Fibroblast of skin of left quadriceps (primary cell): ENCODE measurements around the gene PHF21B.
"Not testable (repeated sequence)": the region's sequence is repeated elsewhere in the genome, so short reads cannot be mapped to it uniquely, and the experiment has no call there.

Experiments used
- DNase-seq, 2 experiments: peaks; one replicate each; pipeline ENCODE4 v3.0.0-alpha.2; 2013; ENCODE audit warnings: low read depth in 2 of 2

PHF21B gene

DNA sequence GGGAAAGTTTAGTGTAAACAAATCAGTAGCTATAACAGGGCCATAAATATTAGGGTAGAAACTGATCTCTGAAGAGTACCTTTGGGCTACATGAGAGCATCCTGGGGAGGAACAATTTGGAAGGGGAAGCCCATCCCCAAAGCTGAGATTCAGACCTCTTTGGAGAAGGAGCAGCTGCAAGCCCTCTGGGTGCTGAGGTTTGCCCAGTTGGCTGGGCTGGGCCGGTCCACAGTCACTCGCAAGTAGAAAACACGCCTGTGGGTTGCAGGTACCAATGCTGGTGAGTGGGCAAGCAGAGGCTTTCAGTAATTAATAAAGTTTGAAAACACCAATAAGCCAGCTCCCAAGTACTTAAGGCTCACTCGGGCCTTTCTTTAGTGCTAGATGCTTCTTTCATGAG lies 132.9 kb downstream of the PHF21B start:
- DNase-seq: no peak

DNA sequence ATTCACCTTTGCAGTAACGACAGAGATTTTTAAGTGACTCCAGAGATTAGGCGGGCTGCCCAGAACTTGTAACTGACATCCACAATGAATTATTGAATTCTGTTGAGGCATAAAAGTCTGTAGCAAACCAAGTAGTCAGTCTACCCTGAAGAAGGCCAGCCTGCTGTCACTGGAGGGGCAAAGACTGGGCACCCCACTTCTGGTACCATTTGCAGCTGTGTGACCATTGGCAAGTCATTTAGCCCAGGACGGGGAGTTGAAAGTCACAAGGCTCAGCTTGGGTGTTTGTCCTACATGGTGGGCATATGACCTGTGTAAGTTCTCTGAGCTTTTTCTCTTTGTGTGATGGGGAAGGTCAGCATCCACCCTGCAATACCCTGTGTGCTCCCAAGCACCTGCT lies 138.0 kb downstream of the PHF21B start:
- DNase-seq: no peak

DNA sequence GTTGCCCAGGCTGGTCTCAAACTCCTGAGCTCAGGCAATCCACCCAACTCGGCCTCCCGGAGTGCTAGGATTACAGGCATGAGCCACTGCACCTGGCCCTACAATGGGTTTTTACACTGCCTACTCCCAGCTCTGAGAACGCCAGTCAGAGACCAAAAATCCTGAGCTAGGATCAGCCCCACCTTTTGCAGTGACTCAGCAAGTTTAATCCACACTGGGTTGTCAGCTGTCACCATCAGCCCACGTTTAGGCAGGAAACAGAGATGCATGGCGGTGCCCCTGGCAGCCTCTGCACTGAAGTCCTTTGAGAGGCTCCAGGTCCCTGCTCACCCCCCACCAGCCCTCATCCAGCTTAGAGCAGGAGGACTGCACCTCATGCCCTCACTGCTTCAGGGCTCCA lies 139.8 kb downstream of the PHF21B start:
- DNase-seq: no peak

- DNase-seq: no peak
These were observed 140.6 kb downstream of the PHF21B start for GRCh38 chr22:44869196-44869595.

GRCh38 chr22:44865193-44866057 lies 144.4 kb downstream of the PHF21B start:
- no peak for DNase-seq

DNA sequence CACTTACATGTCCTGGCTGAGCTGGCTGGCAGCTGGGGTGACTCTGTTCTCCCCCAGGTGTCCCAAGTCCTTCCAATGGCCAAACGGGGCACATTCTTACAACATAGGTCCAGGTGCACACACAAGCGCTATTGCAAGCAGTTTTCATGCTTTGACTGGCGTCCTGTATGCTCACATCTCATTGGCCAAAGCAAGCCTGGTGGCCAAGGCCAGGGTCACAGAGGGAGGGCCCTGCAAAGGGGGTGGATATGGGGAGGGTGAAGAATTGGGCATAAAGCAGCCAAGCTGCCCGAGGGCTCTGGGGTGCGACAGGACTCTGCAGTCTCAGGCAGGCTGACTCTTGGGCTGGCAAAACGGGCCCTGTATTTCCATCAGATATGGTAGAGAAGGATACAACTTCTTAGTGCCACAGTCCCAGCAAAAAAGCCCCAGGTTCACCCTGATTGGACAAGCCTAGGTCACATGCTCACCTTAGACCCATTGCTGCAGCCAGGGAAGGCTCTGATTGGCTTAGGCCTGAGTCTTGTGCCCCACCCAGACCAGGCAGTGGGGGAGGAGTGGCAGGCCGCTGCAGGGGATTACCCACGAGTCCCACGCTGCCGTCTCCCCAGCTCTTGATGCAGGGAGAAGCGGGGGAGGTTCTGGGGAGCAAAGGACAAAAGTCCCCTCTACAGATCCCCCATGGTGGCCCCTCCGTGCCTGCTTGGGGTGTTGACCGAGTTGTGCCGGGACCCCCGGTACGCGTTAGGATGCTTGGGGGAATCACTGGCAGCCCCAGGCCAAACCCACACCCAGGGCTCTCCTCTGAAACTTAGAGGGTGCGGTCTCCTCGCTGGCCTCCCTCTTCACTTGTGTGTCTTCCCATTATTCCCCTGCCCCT lies 146.6 kb downstream of the PHF21B start:
- no peak for DNase-seq

DNA sequence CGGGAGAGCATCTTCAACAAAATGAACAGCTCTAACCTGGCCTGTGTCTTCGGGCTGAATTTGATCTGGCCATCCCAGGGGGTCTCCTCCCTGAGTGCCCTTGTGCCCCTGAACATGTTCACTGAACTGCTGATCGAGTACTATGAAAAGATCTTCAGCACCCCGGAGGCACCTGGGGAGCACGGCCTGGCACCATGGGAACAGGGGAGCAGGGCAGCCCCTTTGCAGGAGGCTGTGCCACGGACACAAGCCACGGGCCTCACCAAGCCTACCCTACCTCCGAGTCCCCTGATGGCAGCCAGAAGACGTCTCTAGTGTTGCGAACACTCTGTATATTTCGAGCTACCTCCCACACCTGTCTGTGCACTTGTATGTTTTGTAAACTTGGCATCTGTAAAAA lies 147.5 kb downstream of the PHF21B start:
- no peak for DNase-seq

DNA sequence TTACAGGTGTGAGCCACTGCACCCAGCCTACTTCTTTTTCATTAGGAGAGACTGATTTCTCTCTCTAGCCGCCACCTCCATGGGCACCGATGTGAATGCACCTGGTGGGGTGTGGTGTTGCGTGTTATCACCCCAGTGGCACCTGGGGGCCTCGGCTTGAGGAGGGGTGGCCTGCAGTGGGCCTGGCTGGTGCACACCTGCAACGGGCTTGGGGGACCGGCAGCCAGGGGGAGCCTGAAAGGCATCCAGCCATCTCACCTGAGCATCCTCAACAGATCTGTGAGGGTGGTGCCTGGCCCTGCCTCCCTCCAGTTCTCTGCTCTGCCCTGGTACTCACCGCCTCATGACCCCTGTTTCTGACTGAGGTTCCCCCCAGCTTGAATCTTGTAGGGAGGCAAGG lies 148.6 kb downstream of the PHF21B start:
- no peak for DNase-seq

GRCh38 chr22:44860311-44860710 lies 149.5 kb downstream of the PHF21B start:
- no peak for DNase-seq

- DNase-seq: no peak
These were observed 150.2 kb downstream of the PHF21B start for GRCh38 chr22:44859641-44860040.

- DNase-seq: not testable (repeated sequence)
These were observed 151.0 kb downstream of the PHF21B start for GRCh38 chr22:44858819-44859218.

- DNase-seq: no peak
These were observed 153.9 kb downstream of the PHF21B start for GRCh38 chr22:44855855-44856254.

DNA sequence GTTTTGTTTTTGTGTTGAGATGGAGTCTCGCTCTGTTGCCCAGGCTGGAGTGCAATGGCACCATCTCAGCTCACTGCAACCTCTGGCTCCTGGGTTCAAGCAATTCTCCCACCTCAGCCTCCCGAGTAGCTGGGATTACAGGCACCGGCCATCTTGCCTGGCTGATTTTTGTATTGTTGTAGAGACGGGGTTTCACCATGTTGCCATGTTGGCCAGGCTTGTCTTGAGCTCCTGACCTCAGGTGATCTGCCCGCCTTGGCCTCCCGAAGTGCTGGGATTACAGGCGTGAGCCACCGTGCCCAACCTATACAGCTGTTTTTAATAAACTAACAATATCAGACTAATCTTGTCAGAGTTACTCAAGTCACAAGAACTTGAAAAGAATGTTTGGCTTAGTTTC lies 155.2 kb downstream of the PHF21B start:
- peak in 1 of 2 experiments; percentile 1 for DNase-seq

- DNase-seq: no peak
These were observed 158.9 kb downstream of the PHF21B start for GRCh38 chr22:44850946-44851345.

- no peak for DNase-seq
These were observed 160.9 kb downstream of the PHF21B start for GRCh38 chr22:44848791-44849420.

DNA sequence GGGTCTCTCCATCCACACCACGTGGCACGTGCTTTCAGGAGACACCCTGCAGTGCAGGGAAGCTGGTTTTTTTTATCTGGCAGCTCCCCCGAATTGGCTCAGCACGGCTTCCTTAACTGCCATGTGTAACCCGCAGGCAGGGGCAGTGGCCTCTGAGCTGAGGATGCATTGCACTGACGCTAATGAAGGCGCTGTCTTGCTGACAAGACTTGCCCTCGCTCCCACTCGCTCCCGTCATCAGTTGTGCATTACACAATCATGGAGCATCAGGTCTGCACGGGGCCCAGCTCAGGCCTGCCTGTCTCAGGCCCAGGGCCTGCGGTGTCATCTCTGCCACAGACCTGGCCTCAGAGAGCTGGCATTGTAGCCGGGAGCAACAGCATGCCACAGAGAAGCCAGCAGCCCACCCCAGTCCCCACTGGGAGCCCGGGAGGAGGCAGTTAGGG lies 161.5 kb downstream of the PHF21B start:
- no peak for DNase-seq

GRCh38 chr22:44847892-44848291 lies 161.9 kb downstream of the PHF21B start:
- DNase-seq: no peak

DNA sequence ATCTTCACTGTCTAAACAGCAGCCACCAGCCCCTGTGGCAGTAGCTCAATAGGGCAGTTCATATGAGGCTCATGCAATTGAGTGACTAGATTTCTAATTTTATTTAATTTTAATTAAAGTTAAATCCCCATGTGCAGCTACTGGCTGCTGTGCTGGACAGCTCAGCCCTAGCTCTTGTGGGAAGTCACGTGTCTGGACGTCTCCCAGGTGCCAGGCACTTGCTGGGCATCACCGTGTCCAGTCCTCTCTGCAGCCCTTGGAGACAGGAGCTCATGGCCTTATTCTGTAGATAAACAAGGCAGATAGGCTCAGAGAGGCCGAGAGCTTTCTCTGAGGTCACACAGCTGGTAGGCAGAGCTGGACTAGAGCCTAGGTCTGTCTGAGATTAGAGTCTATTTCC lies 162.4 kb downstream of the PHF21B start:
- DNase-seq: no peak

GRCh38 chr22:44846726-44847275 lies 163.0 kb downstream of the PHF21B start:
- no peak for DNase-seq

DNA sequence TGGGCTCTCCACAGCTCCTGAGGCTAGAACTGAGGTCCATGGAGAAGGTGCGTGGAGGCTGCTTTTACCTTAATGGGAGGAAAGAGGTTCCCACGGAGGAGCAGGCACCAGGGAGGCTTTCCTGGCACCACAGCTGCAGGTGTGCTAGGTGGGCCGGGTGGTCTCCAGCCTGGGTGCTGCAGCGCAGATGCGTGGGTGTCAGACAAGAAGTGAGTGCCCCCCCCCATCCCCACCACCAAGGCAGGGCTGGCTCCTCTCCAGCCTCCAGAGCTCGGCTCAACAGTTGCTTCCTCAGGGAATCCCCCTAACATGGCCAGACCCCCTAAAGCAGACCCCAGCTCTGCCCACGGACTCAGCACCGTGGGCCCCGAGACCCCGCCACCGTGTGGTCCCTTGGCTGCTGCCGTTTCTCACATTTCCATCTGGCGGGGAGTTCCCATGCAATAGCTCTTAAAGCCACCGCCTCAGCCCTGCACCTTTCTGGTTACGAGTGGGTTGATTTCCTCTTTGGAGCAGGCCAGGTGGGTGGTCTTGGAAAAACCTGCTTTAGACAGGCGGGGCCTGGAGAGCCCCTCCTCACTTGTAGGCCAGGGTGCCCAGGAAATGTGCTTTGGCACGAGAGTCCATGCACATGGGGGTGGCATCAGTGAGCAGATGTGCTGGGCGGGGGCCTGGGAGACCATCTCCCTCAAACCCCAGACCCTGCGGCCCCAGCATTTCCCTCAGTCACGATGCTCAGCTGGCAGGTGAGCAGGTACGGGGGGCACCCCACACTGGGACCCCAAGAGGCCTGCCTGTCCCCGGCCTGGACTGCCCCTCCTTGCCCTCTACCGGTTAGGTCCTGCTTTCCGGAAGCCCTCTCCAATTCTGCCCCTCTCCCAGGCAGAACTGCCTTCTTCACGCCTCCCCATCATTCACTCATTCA lies 163.7 kb downstream of the PHF21B start:
- no peak for DNase-seq

GRCh38 chr22:44845191-44845590 lies 164.6 kb downstream of the PHF21B start:
- no peak for DNase-seq
